ENCODE data around the gene ZNF512B. TPM values are rescaled to one million over a fixed set of nuclear protein-coding genes. Genes with fewer than 3 reads are reported as not detected.

The ZNF512B gene
- polyA plus RNA-seq, 2 of the 4 experiments (the other 2 are of a cell fraction), result 2.1 to 16.8 TPM

- FAIRE-seq (no peak), ATAC-seq (no peak), DNase-seq (ENCODE audit: low read depth in 1 of 2, low spot score in 1 of 2) (no peak)
- H3K4me1 ChIP-seq, result no peaks in the 10 kb centered on the region
- H3K4me2 ChIP-seq, result no peak overlapping the region
- H3K9me3 ChIP-seq, result no peaks in the 10 kb centered on the region
- WGBS (ENCODE audit: missing lambda C conversion rate), result 94% methylated on average over 12 of the region's 12 CpGs
- no peak overlapping the region for H3K4me3 ChIP-seq
- POLR2A ChIA-PET, result no interaction called here
- CTCF ChIA-PET, result interaction anchor here (0.6 to 2.5 kb wide), 5 partner anchors 10 to 122 kb away, joined by 3 to 10 read pairs (median 3); no protein-coding TSS in a partner anchor
- no peak overlapping the region for H3K27ac ChIP-seq
- TF ChIP-seq CEBPB (IDR thresholded peaks at IDR 0.05), result no peak
- no peak for TF ChIP-seq CBX2 (IDR thresholded peaks at IDR 0.05; ENCODE audit: borderline replicate concordance, low read depth)
- TF ChIP-seq POLR2A (IDR thresholded peaks at IDR 0.05; ENCODE audit: low read length), result no peak
- TF ChIP-seq ZC3H11A (IDR thresholded peaks at IDR 0.05), result no peak
Observed at GRCh38 chr20:63913768-63914167, 56.0 kb downstream of the ZNF512B start.

GRCh38 chr20:63911176-63911575 is 58.6 kb downstream of the ZNF512B start:
- no peak for DNase-seq (ENCODE audit: low read depth in 1 of 2, low spot score in 1 of 2)
- Histone ChIP-seq H3K4me2 (no peak overlapping the region), H3K4me3 (no peak overlapping the region), H3K9me3 (no peaks in the 10 kb centered on the region), H3K4me1 (peaks cover 5% of the 10 kb centered on the region; the same call in 1 of the 3 replicates), H3K27ac (no peak overlapping the region)
- no peak for FAIRE-seq
- no peak for ATAC-seq
- 86% methylated on average over 12 of the region's 12 CpGs for WGBS (ENCODE audit: missing lambda C conversion rate)
- no peak for TF ChIP-seq CHD4 (IDR thresholded peaks at IDR 0.05; ENCODE audit: borderline replicate concordance)
- TF ChIP-seq MAX (IDR thresholded peaks at IDR 0.05), result no peak
- TF ChIP-seq KDM5A (IDR thresholded peaks at IDR 0.05), result no peak
- TF ChIP-seq NR3C1 (IDR thresholded peaks at IDR 0.05), result no peak
- TF ChIP-seq CTCF (IDR thresholded peaks at IDR 0.05), result no peak
- TF ChIP-seq TP53 (CRISPR knock-in tag; IDR thresholded peaks at IDR 0.05), result no peak
- no peak for TF ChIP-seq ZC3H11A (IDR thresholded peaks at IDR 0.05)
- no peak for TF ChIP-seq HOXB5 (CRISPR knock-in tag; IDR thresholded peaks at IDR 0.05)
- no peak for TF ChIP-seq JUNB (IDR thresholded peaks at IDR 0.05)
- no peak for TF ChIP-seq HOXA7 (CRISPR knock-in tag; IDR thresholded peaks at IDR 0.05)
- no peak for TF ChIP-seq CEBPB (IDR thresholded peaks at IDR 0.05)
- TF ChIP-seq HMGXB4 (CRISPR knock-in tag; IDR thresholded peaks at IDR 0.05; ENCODE audit: borderline replicate concordance), result no peak
- TF ChIP-seq CBX2 (IDR thresholded peaks at IDR 0.05; ENCODE audit: borderline replicate concordance, low read depth), result no peak
- TF ChIP-seq HDAC2 (IDR thresholded peaks at IDR 0.05), result no peak
- TF ChIP-seq NPAS2 (CRISPR knock-in tag; IDR thresholded peaks at IDR 0.05; ENCODE audit: borderline replicate concordance), result no peak
- no peak for TF ChIP-seq SMC3 (IDR thresholded peaks at IDR 0.05)
- CTCF ChIA-PET, result interaction anchor here (1.0 to 3.1 kb wide), 4 partner anchors 9 to 70 kb away, joined by 3 to 8 read pairs (median 4); partner anchors contain the start of gene PRPF6
- POLR2A ChIA-PET, result no interaction called here

GRCh38 chr20:63908008-63908682 is 61.6 kb downstream of the ZNF512B start:
- ChIA-PET CTCF (interaction anchor here (0.8 to 3.2 kb wide), 4 partner anchors 10 to 66 kb away, joined by 3 to 18 read pairs (median 6); no protein-coding TSS in a partner anchor), POLR2A (no interaction called here)
- FAIRE-seq, result no peak
- TF ChIP-seq FOSL2 (IDR thresholded peaks at IDR 0.05) (no peak), FOSL2 (CRISPR knock-in tag; IDR thresholded peaks at IDR 0.05) (no peak), FOSB (CRISPR knock-in tag; IDR thresholded peaks at IDR 0.05) (no peak), SMC3 (IDR thresholded peaks at IDR 0.05) (no peak), NFE2L2 (conservative IDR thresholded peaks at IDR 0.05; ENCODE audit: low read length) (no peak), EHMT2 (IDR thresholded peaks at IDR 0.05; ENCODE audit: low read depth) (no peak), BCL3 (IDR thresholded peaks at IDR 0.05) (no peak), CBX8 (IDR thresholded peaks at IDR 0.05) (no peak), GATA3 (IDR thresholded peaks at IDR 0.05; ENCODE audit: borderline replicate concordance) (no peak), HEYL (CRISPR knock-in tag; IDR thresholded peaks at IDR 0.05) (no peak), ZC3H11A (IDR thresholded peaks at IDR 0.05) (no peak)
- Histone ChIP-seq H3K4me1 (peaks cover 5% of the 10 kb centered on the region; the same call in 1 of the 3 replicates), H3K27ac (no peak overlapping the region), H3K9me3 (no peaks in the 10 kb centered on the region), H3K4me2 (no peak overlapping the region), H3K4me3 (no peak overlapping the region)
- WGBS (ENCODE audit: missing lambda C conversion rate), result 80% methylated on average over 16 of the region's 16 CpGs
- peak in 1 of 2 experiments; percentile 29; a peak in 1 of 6 replicates for ATAC-seq
- no peak for DNase-seq (ENCODE audit: low read depth in 1 of 2, low spot score in 1 of 2)

Measured in A549 (cell line).